HPDE6-E6E7 (cell line): Measurements from ENCODE around the gene CEACAM8.
"Not testable (repeated sequence)": the region's sequence is repeated elsewhere in the genome, so short reads cannot be mapped to it uniquely, and the experiment has no call there.

Experiments used
- DNase-seq: peaks from one replicate; pipeline ENCODE4 v3.0.0; 2011; ENCODE audit warnings: missing footprints; ENCODE audit errors: extremely low spot score

Gene CEACAM8

GRCh38 chr19:42544146-42544545, 50.6 kb downstream of the CEACAM8 start:
- DNase-seq = no peak

DNA sequence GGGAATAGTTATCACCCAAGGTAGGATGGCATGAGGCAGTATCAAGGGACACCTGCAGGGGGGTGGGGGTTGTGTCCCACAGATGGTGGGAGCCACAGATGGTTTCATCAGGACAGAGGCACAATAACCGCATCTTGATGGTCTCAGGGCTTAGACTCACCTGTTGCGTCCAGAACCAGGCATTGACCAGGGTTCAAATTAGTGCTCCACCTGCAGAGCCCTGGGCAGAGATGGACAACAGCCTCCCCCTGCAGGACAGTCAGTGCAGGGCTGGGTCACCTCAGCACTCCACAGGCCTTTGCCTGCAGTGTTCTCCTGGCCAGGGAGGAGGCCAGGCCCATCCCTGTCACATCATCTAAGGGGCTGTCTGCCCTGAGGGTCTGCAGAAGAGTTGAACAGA, 51.9 kb downstream of the CEACAM8 start:
- no peak for DNase-seq

- DNase-seq = no peak
Observed at GRCh38 chr19:42540071-42540553, 54.6 kb downstream of the CEACAM8 start.

DNA sequence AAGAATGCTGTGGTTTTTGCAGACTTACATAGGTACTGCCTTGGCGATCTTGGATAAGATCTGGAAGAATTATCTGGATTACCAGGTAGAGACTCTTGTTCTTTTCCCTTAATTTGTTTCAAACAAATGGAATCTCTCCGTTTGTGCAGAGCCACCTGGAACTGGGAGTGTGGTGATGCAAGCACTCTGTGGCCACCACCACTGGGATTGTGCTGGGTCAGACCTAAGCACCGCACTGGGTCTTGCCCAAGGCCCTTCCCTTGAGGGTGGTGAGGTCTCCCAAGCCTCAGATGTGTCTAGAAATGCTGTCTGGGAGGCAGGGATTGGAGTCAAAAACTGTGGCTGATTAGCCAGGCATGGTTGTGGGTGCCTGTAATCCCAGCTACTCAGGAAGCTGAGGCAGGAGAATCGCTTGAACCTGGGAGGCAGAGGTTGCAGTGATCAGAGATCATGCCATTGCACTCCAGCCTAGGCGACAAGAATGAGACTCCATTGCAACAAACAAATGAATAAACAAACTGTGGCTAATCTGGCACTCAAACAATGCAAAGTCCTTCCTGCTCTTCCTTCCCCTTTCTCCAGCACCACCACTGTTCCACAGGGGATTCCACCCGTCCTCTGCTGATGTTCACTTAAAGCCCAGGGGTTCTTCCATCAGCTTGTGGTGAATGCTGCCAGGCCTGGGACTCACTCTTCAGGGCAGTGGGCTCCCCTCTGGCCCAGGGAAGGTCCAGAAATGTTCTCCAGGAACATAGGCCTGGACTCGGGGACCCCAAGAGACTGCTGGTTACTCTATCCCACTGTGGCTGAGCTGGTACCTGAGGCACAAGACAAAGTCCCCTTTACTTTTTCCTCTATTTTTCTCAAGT, 55.6 kb downstream of the CEACAM8 start:
- no peak for DNase-seq

DNA sequence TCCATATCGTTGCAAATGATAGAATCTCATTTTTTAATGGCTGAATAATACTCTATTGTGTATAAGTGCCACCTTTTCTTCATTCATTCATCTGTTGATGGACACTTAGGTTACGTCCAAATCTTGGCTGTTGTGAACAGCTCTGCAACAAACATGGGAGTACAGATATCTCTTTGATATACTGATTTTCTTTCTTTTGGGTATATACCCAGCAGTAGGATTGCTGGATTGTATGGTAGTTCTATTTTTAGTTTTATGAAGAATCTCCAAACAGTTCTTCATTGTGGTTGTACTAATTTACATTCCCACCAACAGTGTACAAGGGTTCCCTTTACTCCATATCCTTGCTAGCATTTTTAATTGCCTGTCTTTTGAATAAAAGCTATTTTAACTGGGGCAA, 59.4 kb downstream of the CEACAM8 start:
- not testable (repeated sequence) for DNase-seq

- no peak for DNase-seq
Observed at GRCh38 chr19:42534391-42534790, 60.3 kb downstream of the CEACAM8 start.

DNA sequence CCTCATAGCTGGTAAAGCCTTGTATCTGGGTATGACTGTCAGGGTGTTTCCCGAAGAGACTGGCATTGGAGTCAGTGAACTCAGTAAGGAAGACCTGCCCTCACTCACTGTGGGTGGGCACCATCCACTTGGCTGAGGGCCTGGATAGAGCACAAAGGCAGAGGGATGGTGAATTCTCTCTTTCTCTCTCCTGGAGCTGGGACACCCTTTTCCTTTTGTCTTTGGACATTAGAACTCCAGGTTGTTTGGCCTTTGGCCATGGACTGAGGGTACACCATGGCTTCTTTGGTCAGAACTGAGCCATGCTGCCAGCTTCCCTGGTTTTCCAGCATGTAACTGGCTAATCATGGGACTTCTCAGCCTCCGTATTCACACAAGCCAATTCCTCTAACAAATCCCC, 61.8 kb downstream of the CEACAM8 start:
- no peak for DNase-seq

GRCh38 chr19:42531313-42531712, 63.4 kb downstream of the CEACAM8 start:
- DNase-seq = peak; percentile 47
